Lung microvascular endothelial cell (primary cell): Measurements from ENCODE around the gene ITK. TPM values are rescaled to one million over a fixed set of nuclear protein-coding genes. Genes with fewer than 3 reads are reported as not detected.

Experiments
- DNase-seq, 2 donors: peaks; one replicate each; pipeline versions ENCODE4 v3.0.0 to v3.0.0-alpha.2; 2010; ENCODE audit warnings: low read depth in 2 of 2
- total RNA-seq: library from RNA; depleted of rRNA; stranded (reverse); fragments of >200 nt; gene quantifications from 2 replicates; pipeline ENCODE4 v1.2.1, GENCODE V29; 2014

The ITK gene
- total RNA-seq, 1 donor from 2014 or later = not detected

GRCh38 chr5:157279605-157280239 is 99.1 kb downstream of the ITK start:
- DNase-seq = no peak

- DNase-seq = peak in 1 of 2 donors; percentile 61
Observed at GRCh38 chr5:157280927-157281326, 100.3 kb downstream of the ITK start.

GRCh38 chr5:157282150-157282549 is 101.5 kb downstream of the ITK start:
- no peak for DNase-seq

GRCh38 chr5:157283434-157283833 is 102.8 kb downstream of the ITK start:
- DNase-seq = no peak

- no peak for DNase-seq
Observed at GRCh38 chr5:157284458-157285212, 104.0 kb downstream of the ITK start.

GRCh38 chr5:157285310-157286035 is 104.8 kb downstream of the ITK start:
- DNase-seq = no peak

GRCh38 chr5:157286761-157287211 is 106.1 kb downstream of the ITK start:
- no peak for DNase-seq

- DNase-seq = no peak
Observed at GRCh38 chr5:157288405-157289163, 107.9 kb downstream of the ITK start.

- no peak for DNase-seq
Observed at GRCh38 chr5:157289164-157289819, 108.7 kb downstream of the ITK start.

GRCh38 chr5:157290156-157290980 is 109.7 kb downstream of the ITK start:
- peak in 1 of 2 donors; percentile 27 for DNase-seq

- DNase-seq = peak; percentile 10 to 72
Observed at GRCh38 chr5:157290981-157291711, 110.5 kb downstream of the ITK start.

GRCh38 chr5:157292599-157292998 is 112.0 kb downstream of the ITK start:
- DNase-seq = no peak

GRCh38 chr5:157294407-157295091 is 113.9 kb downstream of the ITK start:
- DNase-seq = no peak

GRCh38 chr5:157295247-157295646 is 114.6 kb downstream of the ITK start:
- DNase-seq = no peak

GRCh38 chr5:157300564-157300963 is 119.9 kb downstream of the ITK start:
- DNase-seq = no peak

- DNase-seq = no peak
Observed at GRCh38 chr5:157301066-157301465, 120.4 kb downstream of the ITK start.

- no peak for DNase-seq
Observed at GRCh38 chr5:157303023-157303422, 122.4 kb downstream of the ITK start.

GRCh38 chr5:157303667-157304327 is 123.2 kb downstream of the ITK start:
- no peak for DNase-seq
